GM12878 (cell line): ENCODE data around the gene SLC43A3. TPM values are rescaled to one million over a fixed set of nuclear protein-coding genes. Genes with fewer than 3 reads are reported as not detected.

Experiments used
- ATAC-seq: fragments of 200-7000 bp; cut with Tn5 transposase; 3 replicates; pipeline ENCODE4 v1.9.1; 2020; ENCODE audit warnings: mild to moderate bottlenecking, moderate library complexity
- BruUV-seq: library from RNA; stranded (reverse); fragments of 400-500 nt; replicated peaks from 2 replicates; lab custom pipeline; 2021; lab: Mats Ljungman, UMichigan
- CTCF ChIA-PET: fragments of 300-600 bp; sonication (Branson Sonifier 250); formaldehyde crosslinking; extraction: SDS; loops from one replicate; lab custom pipeline; 2021; ENCODE audit warnings: inconsistent platforms; lab: Yijun Ruan, JAX
- POLR2A ChIA-PET: fragments of 350-600 bp; formaldehyde crosslinking; extraction: SDS; loops from one replicate; lab custom pipeline; 2021; ENCODE audit warnings: inconsistent platforms; lab: Charles Lee
- RAD21 ChIA-PET: fragments of 300-600 bp; sonication (Branson Sonifier 250); formaldehyde crosslinking; loops from one replicate; lab custom pipeline; 2023; ENCODE audit warnings: antibody characterized with exemption; ENCODE audit not compliant: unreplicated experiment; lab: Charles Lee
- SMC1A ChIA-PET: fragments of 300-600 bp; sonication (Branson Sonifier 250); formaldehyde crosslinking; loops from one replicate; lab custom pipeline; 2023; ENCODE audit not compliant: unreplicated experiment, uncharacterized antibody; lab: Charles Lee
- DNase-seq: peaks from one replicate; pipeline ENCODE4 v3.0.0-alpha.2; 2011; ENCODE audit warnings: low read depth, low spot score
- FAIRE-seq: peaks from 3 replicates; lab custom pipeline; 2011; peaks lifted over from hg19 to GRCh38; lab: Jason Lieb, UNC
- H2AFZ ChIP-seq: 2 replicates; pipeline ENCODE4 v1.6.0; 2011; ENCODE audit warnings: low read depth, low read length, control low read depth; ENCODE audit not compliant: control insufficient read depth
- H3K27ac ChIP-seq: 2 replicates; pipeline ENCODE4 v1.5.1; 2011; ENCODE audit warnings: control low read depth; ENCODE audit not compliant: control insufficient read depth, insufficient read depth
- H3K27me3 ChIP-seq, 2 experiments: replicated peaks in 1 of 2; 2 replicates each; pipeline versions ENCODE4 v1.6.0 to v1.6.1; 2011; ENCODE audit warnings: low read length in 1 of 2; ENCODE audit not compliant: control insufficient read depth in 2 of 2, insufficient read depth in 2 of 2
- H3K36me3 ChIP-seq, 2 experiments: 2 replicates each; pipeline ENCODE4 v1.5.1; 2011; ENCODE audit warnings: low read length in 1 of 2; ENCODE audit not compliant: control insufficient read depth in 2 of 2, insufficient read depth in 2 of 2
- H3K4me1 ChIP-seq: 2 replicates; pipeline ENCODE4 v1.6.1; 2011; ENCODE audit warnings: mild to moderate bottlenecking, low read length, moderate library complexity, mixed read lengths; ENCODE audit not compliant: control insufficient read depth, insufficient read depth
- H3K4me2 ChIP-seq: 2 replicates; pipeline ENCODE4 v1.6.0; 2011; ENCODE audit warnings: control low read depth; ENCODE audit not compliant: control insufficient read depth, insufficient read depth
- H3K4me3 ChIP-seq: fragments of 200-600 bp; sonication (generic); 2 replicates; pipeline ENCODE4 v1.5.1; 2016
- H3K79me2 ChIP-seq: 2 replicates; pipeline ENCODE4 v1.6.0; 2011; ENCODE audit warnings: low read length; ENCODE audit not compliant: control insufficient read depth, insufficient read depth
- H3K9ac ChIP-seq: 2 replicates; pipeline ENCODE4 v1.8.0; 2011; ENCODE audit warnings: low read length, control low read depth, mixed read lengths; ENCODE audit not compliant: control insufficient read depth, insufficient read depth
- H3K9me3 ChIP-seq: replicated peaks from 3 replicates; pipeline ENCODE4 v1.5.1; 2011; ENCODE audit warnings: mild to moderate bottlenecking, low read length; ENCODE audit not compliant: control insufficient read depth, insufficient read depth
- H4K20me1 ChIP-seq: 2 replicates; pipeline ENCODE4 v1.6.0; 2011; ENCODE audit not compliant: control insufficient read depth, insufficient read depth
- BMI1 ChIP-seq: fragments of 450-650 bp; IDR thresholded peaks from 2 replicates; pipeline ENCODE4 v1.6.1; 2016; ENCODE audit warnings: mild to moderate bottlenecking, moderate library complexity, borderline replicate concordance
- CHD1 ChIP-seq: IDR thresholded peaks from 2 replicates; pipeline ENCODE4 v1.6.1; 2012; ENCODE audit warnings: low read depth, low read length, improper control_type of control experiment
- CREB1 ChIP-seq: IDR thresholded peaks from 2 replicates; pipeline ENCODE4 v1.6.1; 2012; ENCODE audit warnings: low read depth, mild to moderate bottlenecking, inconsistent platforms
- CREM ChIP-seq: IDR thresholded peaks from 2 replicates; pipeline ENCODE4 v1.6.1; 2014; ENCODE audit warnings: antibody characterized with exemption, low read depth
- ESRRA ChIP-seq: IDR thresholded peaks from 2 replicates; pipeline ENCODE4 v1.6.1; 2012; ENCODE audit warnings: mild to moderate bottlenecking, low read length, improper control_type of control experiment
- ETV6 ChIP-seq, 2 experiments: fragments of 450-650 bp in 1 of 2; IDR thresholded peaks in 1 of 2; conservative IDR thresholded peaks in 1 of 2; 2 replicates each; pipeline ENCODE4 v1.6.1; 2014; ENCODE audit warnings: antibody characterized with exemption in 1 of 2, borderline replicate concordance in 1 of 2, low read depth in 1 of 2, mild to moderate bottlenecking in 1 of 2, moderate library complexity in 1 of 2
- FOXK2 ChIP-seq: fragments of 450-650 bp; IDR thresholded peaks from 2 replicates; pipeline ENCODE4 v1.6.1; 2017; ENCODE audit warnings: mild to moderate bottlenecking, moderate library complexity
- RFX5 ChIP-seq: IDR thresholded peaks from 2 replicates; pipeline ENCODE4 v1.6.1; 2011; ENCODE audit warnings: low read depth, low read length, improper control_type of control experiment
- SP1 ChIP-seq: IDR thresholded peaks from one replicate; pipeline ENCODE4 v1.6.1; 2011; ENCODE audit warnings: low read depth, low read length
- SPI1 ChIP-seq: IDR thresholded peaks from 2 replicates; pipeline ENCODE4 v1.6.1; 2011; ENCODE audit warnings: low read depth, mild to moderate bottlenecking, low read length, moderate library complexity, borderline replicate concordance; ENCODE audit not compliant: insufficient read depth
- SREBF1 ChIP-seq: IDR thresholded peaks from 2 replicates; pipeline ENCODE4 v1.6.1; 2012; ENCODE audit warnings: mild to moderate bottlenecking, low read length
- ZNF207 ChIP-seq: fragments of 450-650 bp; IDR thresholded peaks from 2 replicates; pipeline ENCODE4 v1.6.1; 2014; ENCODE audit warnings: antibody characterized with exemption, mild to moderate bottlenecking, borderline replicate concordance
- ZNF24 ChIP-seq: fragments of 450-650 bp; IDR thresholded peaks from 2 replicates; pipeline ENCODE4 v1.6.1; 2017; ENCODE audit warnings: antibody characterized with exemption, mild to moderate bottlenecking
- ZNF274 ChIP-seq: IDR thresholded peaks from one replicate; pipeline ENCODE4 v1.8.0; 2011; ENCODE audit not compliant: insufficient read length, insufficient read depth
- WGBS: methylation state at CpG from one replicate; pipeline ENCODE4 v1.1.6; 2016; ENCODE audit warnings: low lambda C conversion rate; ENCODE audit not compliant: insufficient replicate concordance, insufficient coverage; ENCODE audit errors: missing lambda C conversion rate; 5-methylcytosine and 5-hydroxymethylcytosine counted together
- in situ Hi-C: fragments of 300-500 bp; cut with MboI; formaldehyde crosslinking; loops from 9 replicates; pipeline ENCODE4 v1.14.3; 2018; ENCODE audit warnings: mixed read lengths
- intact Hi-C: fragments of 100-400 bp; cut with micrococcal nuclease; formaldehyde crosslinking; loops from one replicate; pipeline ENCODE4 v1.14.2; 2022; ENCODE audit not compliant: unreplicated experiment
- polyA plus RNA-seq, 11 experiments: library from polyadenylated mRNA; depleted of rRNA in 4 of 11; unstranded in 6 of 11; stranded (reverse) in 5 of 11; fragments of >200 nt; fragmentation: Nextera tagmentation in 4 of 11; fragmentation: Illumina TruSeq in 1 of 11; extraction: Ambion mirVana in 4 of 11; extraction: Trizol in 1 of 11; gene quantifications; 1 replicate in 1 of 11; 2 replicates in 10 of 11; pipeline versions ENCODE4 v1.2.1 to v1.2.3, GENCODE V29; 2011 to 2016; ENCODE audit warnings: inconsistent platforms in 2 of 11, missing spikeins in 2 of 11, low read depth in 1 of 11
- total RNA-seq, 4 experiments: library from RNA; depleted of rRNA in 3 of 4; stranded (reverse); fragments of >200 nt in 3 of 4; fragmentation: Illumina TruSeq in 1 of 4; extraction: Trizol in 1 of 4; gene quantifications; 2 replicates each; pipeline versions ENCODE4 v1.2.1 to v1.2.3, GENCODE V29; 2013 to 2021

Gene SLC43A3
- total and polyA plus RNA-seq, 10 of the 15 experiments (the other 5 are each of a cell fraction or from before 2014, with no cell fraction given): 37.5 to 237 (median 132) TPM

DNA sequence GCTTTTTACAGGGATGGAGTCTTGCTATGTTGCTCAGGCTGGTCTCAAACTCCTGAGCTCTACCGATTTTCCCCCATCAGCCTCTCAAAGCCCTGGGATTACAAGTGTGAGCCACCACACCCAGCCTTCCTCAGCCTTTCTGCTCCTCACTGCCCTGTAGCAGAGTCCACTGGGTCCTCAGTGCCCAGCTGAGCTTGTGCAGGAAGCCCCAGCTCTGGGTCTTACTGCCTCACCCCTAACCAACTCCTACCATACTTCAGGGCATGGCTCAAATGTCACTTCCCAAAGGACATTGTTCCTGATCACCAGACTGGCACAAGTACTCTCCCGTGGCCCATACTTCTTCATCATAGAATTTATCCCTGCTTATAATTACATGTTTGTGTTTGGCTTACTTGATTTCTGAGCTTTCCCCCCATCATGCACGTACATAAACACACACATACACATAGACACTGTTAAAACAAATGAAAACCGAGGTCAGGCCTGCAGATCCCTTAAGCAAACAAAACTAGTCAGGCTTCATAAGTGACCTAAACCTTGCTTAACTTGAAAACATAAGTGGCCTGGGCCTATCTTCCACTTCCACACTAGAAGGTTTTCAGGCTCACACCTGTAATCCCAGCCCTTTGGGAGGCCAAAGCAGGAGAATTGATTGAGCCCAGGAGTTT lies 14.0 kb upstream of the SLC43A3 start:
- Histone ChIP-seq H3K4me2 (no peak overlapping the region), H2AFZ (no peak overlapping the region), H3K36me3 (no peaks in the 10 kb centered on the region), H3K4me3 (no peak overlapping the region), H3K27ac (no peak overlapping the region), H3K9ac (no peak overlapping the region), H3K27me3 (no peaks in the 10 kb centered on the region), H3K79me2 (no peaks in the 10 kb centered on the region), H3K4me1 (no peaks in the 10 kb centered on the region), H3K9me3 (no peaks in the 10 kb centered on the region), H4K20me1 (no peaks in the 10 kb centered on the region)
- BruUV-seq: no TSS peak
- SMC1A ChIA-PET: no interaction called here
- CTCF ChIA-PET: interaction anchor here (0.6 to 8.0 kb wide), 5 partner anchors 16 to 300 kb away, joined by 3 to 38 read pairs (median 3); partner anchors contain the start of gene SELENOH
- intact Hi-C loops (no loop called here), in situ Hi-C loops (no loop called here)
- no peak for ATAC-seq
- DNase-seq: no peak
- RAD21 ChIA-PET: no interaction called here
- no peak for FAIRE-seq
- 49% methylated on average over 4 of the region's 4 CpGs for WGBS
- TF ChIP-seq ESRRA (no peak), CHD1 (no peak), ETV6 (conservative IDR thresholded peaks at IDR 0.05 in 1 of 2, IDR thresholded peaks at IDR 0.05 in 1 of 2; ENCODE audit: borderline replicate concordance in 1 of 2, low read depth in 1 of 2) (no peak), BMI1 (no peak), SREBF1 (no peak), ZNF24 (no peak), CREM (no peak), CREB1 (no peak), FOXK2 (no peak), SP1 (no peak), ZNF274 (no peak), ZNF207 (no peak), SPI1 (no peak), RFX5 (no peak)
- POLR2A ChIA-PET: no interaction called here
